ENCODE data around the gene KHDC3L. TPM values are rescaled to one million over a fixed set of nuclear protein-coding genes. Genes with fewer than 3 reads are reported as not detected.

Gene KHDC3L
- total RNA-seq (2014; rRNA removed; shearing (Covaris generic)), result 0.87 TPM in 1 of 2 replicates, not detected in the other

- Histone ChIP-seq H3K27me3 (ENCODE audit: control insufficient read depth, insufficient read depth, low read length) (no peaks in the 10 kb centered on the region), H3K36me3 (replicated peaks; ENCODE audit: control insufficient read depth, insufficient read depth, low read length) (no peaks in the 10 kb centered on the region), H3K4me3 (ENCODE audit: insufficient read depth, low read depth, low read length) (no peak within 1 kb of the TSS)
- DNase-seq, result peak; percentile 46
Observed at GRCh38 chr6:73362358-73362757, at the start of gene KHDC3L. Gene KHDC3L (plus strand): TSS chr6:73362658. CDS start chr6:73362730, 72 bp downstream.

GRCh38 chr6:73314577-73315492, 47.6 kb upstream of the KHDC3L start:
- H3K36me3 ChIP-seq (replicated peaks; ENCODE audit: control insufficient read depth, insufficient read depth, low read length), result no peaks in the 10 kb centered on the region
- no peaks in the 10 kb centered on the region for H3K27me3 ChIP-seq (ENCODE audit: control insufficient read depth, insufficient read depth, low read length)
- peak; percentile 33 for DNase-seq
- H3K4me3 ChIP-seq (ENCODE audit: insufficient read depth, low read depth, low read length), result peak overlapping the region; percentile 10; the same call in 1 of the 2 replicates

- no peak for DNase-seq
Observed at GRCh38 chr6:73323323-73323722, 39.1 kb upstream of the KHDC3L start.

GRCh38 chr6:73325656-73326055, 36.8 kb upstream of the KHDC3L start:
- no peaks in the 10 kb centered on the region for H3K36me3 ChIP-seq (replicated peaks; ENCODE audit: control insufficient read depth, insufficient read depth, low read length)
- DNase-seq, result no peak
- no peak overlapping the region for H3K4me3 ChIP-seq (ENCODE audit: insufficient read depth, low read depth, low read length)
- H3K27me3 ChIP-seq (ENCODE audit: control insufficient read depth, insufficient read depth, low read length), result no peaks in the 10 kb centered on the region

More at GRCh38 chr6:73323323-73323722, 39.1 kb upstream of the KHDC3L start:
- H3K27me3 ChIP-seq (ENCODE audit: control insufficient read depth, insufficient read depth, low read length), result no peaks in the 10 kb centered on the region
- no peaks in the 10 kb centered on the region for H3K36me3 ChIP-seq (replicated peaks; ENCODE audit: control insufficient read depth, insufficient read depth, low read length)
- no peak overlapping the region for H3K4me3 ChIP-seq (ENCODE audit: insufficient read depth, low read depth, low read length)

- no peaks in the 10 kb centered on the region for H3K27me3 ChIP-seq (ENCODE audit: control insufficient read depth, insufficient read depth, low read length)
- no peak overlapping the region for H3K4me3 ChIP-seq (ENCODE audit: insufficient read depth, low read depth, low read length)
- no peaks in the 10 kb centered on the region for H3K36me3 ChIP-seq (replicated peaks; ENCODE audit: control insufficient read depth, insufficient read depth, low read length)
- DNase-seq, result no peak
Observed at GRCh38 chr6:73328790-73329189, 33.7 kb upstream of the KHDC3L start.

- H3K4me3 ChIP-seq (ENCODE audit: insufficient read depth, low read depth, low read length), result no peak overlapping the region
- DNase-seq, result no peak
- no peaks in the 10 kb centered on the region for H3K27me3 ChIP-seq (ENCODE audit: control insufficient read depth, insufficient read depth, low read length)
- no peaks in the 10 kb centered on the region for H3K36me3 ChIP-seq (replicated peaks; ENCODE audit: control insufficient read depth, insufficient read depth, low read length)
Observed at GRCh38 chr6:73329201-73329600, 33.3 kb upstream of the KHDC3L start.

- Histone ChIP-seq H3K36me3 (replicated peaks; ENCODE audit: control insufficient read depth, insufficient read depth, low read length) (no peaks in the 10 kb centered on the region), H3K27me3 (ENCODE audit: control insufficient read depth, insufficient read depth, low read length) (no peaks in the 10 kb centered on the region)
- peak; percentile 60 for DNase-seq
Observed at GRCh38 chr6:73339340-73339739, 23.1 kb upstream of the KHDC3L start.

GRCh38 chr6:73340048-73340447, 22.4 kb upstream of the KHDC3L start:
- no peaks in the 10 kb centered on the region for H3K36me3 ChIP-seq (replicated peaks; ENCODE audit: control insufficient read depth, insufficient read depth, low read length)
- no peak for DNase-seq

More at GRCh38 chr6:73339340-73339739, 23.1 kb upstream of the KHDC3L start:
- H3K4me3 ChIP-seq (ENCODE audit: insufficient read depth, low read depth, low read length), result no peak overlapping the region

GRCh38 chr6:73341335-73341734, 21.1 kb upstream of the KHDC3L start:
- Histone ChIP-seq H3K36me3 (replicated peaks; ENCODE audit: control insufficient read depth, insufficient read depth, low read length) (no peaks in the 10 kb centered on the region), H3K27me3 (ENCODE audit: control insufficient read depth, insufficient read depth, low read length) (no peaks in the 10 kb centered on the region), H3K4me3 (ENCODE audit: insufficient read depth, low read depth, low read length) (no peak overlapping the region)
- DNase-seq, result no peak

More at GRCh38 chr6:73340048-73340447, 22.4 kb upstream of the KHDC3L start:
- H3K27me3 ChIP-seq (ENCODE audit: control insufficient read depth, insufficient read depth, low read length), result no peaks in the 10 kb centered on the region
- H3K4me3 ChIP-seq (ENCODE audit: insufficient read depth, low read depth, low read length), result no peak overlapping the region

GRCh38 chr6:73342174-73342573, 20.3 kb upstream of the KHDC3L start:
- DNase-seq, result no peak
- Histone ChIP-seq H3K27me3 (ENCODE audit: control insufficient read depth, insufficient read depth, low read length) (no peaks in the 10 kb centered on the region), H3K4me3 (ENCODE audit: insufficient read depth, low read depth, low read length) (no peak overlapping the region), H3K36me3 (replicated peaks; ENCODE audit: control insufficient read depth, insufficient read depth, low read length) (no peaks in the 10 kb centered on the region)

- no peak overlapping the region for H3K4me3 ChIP-seq (ENCODE audit: insufficient read depth, low read depth, low read length)
- H3K36me3 ChIP-seq (replicated peaks; ENCODE audit: control insufficient read depth, insufficient read depth, low read length), result no peaks in the 10 kb centered on the region
- no peaks in the 10 kb centered on the region for H3K27me3 ChIP-seq (ENCODE audit: control insufficient read depth, insufficient read depth, low read length)
- DNase-seq, result no peak
Observed at GRCh38 chr6:73343164-73343563, 19.3 kb upstream of the KHDC3L start.

- Histone ChIP-seq H3K36me3 (replicated peaks; ENCODE audit: control insufficient read depth, insufficient read depth, low read length) (no peaks in the 10 kb centered on the region), H3K27me3 (ENCODE audit: control insufficient read depth, insufficient read depth, low read length) (no peaks in the 10 kb centered on the region), H3K4me3 (ENCODE audit: insufficient read depth, low read depth, low read length) (no peak overlapping the region)
- peak; percentile 61 for DNase-seq
Observed at GRCh38 chr6:73348550-73349204, 13.8 kb upstream of the KHDC3L start.

GRCh38 chr6:73349311-73349710, 13.1 kb upstream of the KHDC3L start:
- H3K4me3 ChIP-seq (ENCODE audit: insufficient read depth, low read depth, low read length), result no peak overlapping the region
- no peaks in the 10 kb centered on the region for H3K36me3 ChIP-seq (replicated peaks; ENCODE audit: control insufficient read depth, insufficient read depth, low read length)
- peak; percentile 85 for DNase-seq
- no peaks in the 10 kb centered on the region for H3K27me3 ChIP-seq (ENCODE audit: control insufficient read depth, insufficient read depth, low read length)

- no peaks in the 10 kb centered on the region for H3K36me3 ChIP-seq (replicated peaks; ENCODE audit: control insufficient read depth, insufficient read depth, low read length)
Observed at GRCh38 chr6:73353636-73354593, 8.5 kb upstream of the KHDC3L start, which contains the start of gene DPPA5. Gene DPPA5 (minus strand): TSS chr6:73354276. CDS start chr6:73354225, 51 bp downstream.

More at GRCh38 chr6:73353636-73354593, 8.5 kb upstream of the KHDC3L start, which contains the start of gene DPPA5:
- H3K4me3 ChIP-seq (ENCODE audit: insufficient read depth, low read depth, low read length), result no peak within 1 kb of the TSS
- peak; percentile 60 for DNase-seq
- no peaks in the 10 kb centered on the region for H3K27me3 ChIP-seq (ENCODE audit: control insufficient read depth, insufficient read depth, low read length)

All from H7 (cell line).